Psoas muscle (tissue), 8 donors: ENCODE measurements around the gene LCN9. TPM values are rescaled to one million over a fixed set of nuclear protein-coding genes. Genes with fewer than 3 reads are reported as not detected.

Experiments used
- ATAC-seq, 4 donors: fragments of 200-7000 bp; cut with Tn5 transposase; one replicate each; pipeline ENCODE4 v1.9.1; 2020; ENCODE audit warnings: moderate library complexity in 3 of 4, mild to moderate bottlenecking in 2 of 4
- DNase-seq, 2 donors: peaks; one replicate each; pipeline ENCODE4 v3.0.0-alpha.2; 2020
- H3K27ac ChIP-seq: fragments of 200-600 bp; one replicate; pipeline ENCODE4 v1.8.0; 2022
- H3K27me3 ChIP-seq, 3 donors: fragments of 200-600 bp in 1 of 3; one replicate each; pipeline versions ENCODE4 v1.6.1 to v1.8.0; 2013 to 2022; ENCODE audit warnings: low read length in 2 of 3, mild to moderate bottlenecking in 2 of 3, moderate library complexity in 1 of 3; ENCODE audit not compliant: insufficient read depth in 3 of 3
- H3K36me3 ChIP-seq, 2 donors: fragments of 200-600 bp in 1 of 2; one replicate each; pipeline versions ENCODE4 v1.6.1 to v1.8.0; 2013 to 2022; ENCODE audit warnings: low read depth in 1 of 2, mild to moderate bottlenecking in 1 of 2, moderate library complexity in 1 of 2; ENCODE audit not compliant: insufficient read depth in 1 of 2
- H3K4me1 ChIP-seq: fragments of 200-600 bp; one replicate; pipeline ENCODE4 v1.8.0; 2022
- H3K4me3 ChIP-seq: fragments of 200-600 bp; one replicate; pipeline ENCODE4 v1.8.0; 2022; ENCODE audit warnings: mild to moderate bottlenecking
- H3K9me3 ChIP-seq: fragments of 200-600 bp; one replicate; pipeline ENCODE4 v1.8.0; 2022
- WGBS, 3 donors: extraction: QIAGEN DNeasy Blood & Tissue Kit; methylation state at CpG; one replicate each; pipeline versions ENCODE4 v1.1.6 to v1.1.7; 2013; 5-methylcytosine and 5-hydroxymethylcytosine counted together
- intact Hi-C, 2 donors: fragments of 100-400 bp; cut with DNase I; formaldehyde crosslinking; loops; one replicate each; pipeline versions ENCODE4 v1.11.0 to v1.14.2; 2022
- polyA plus RNA-seq, 3 donors: library from polyadenylated mRNA; stranded (reverse); fragments of 200-250 nt; gene quantifications; one replicate each; pipeline ENCODE4 v1.2.3, GENCODE V29; 2013
- total RNA-seq, 4 donors: library from RNA; stranded (reverse); fragmentation: NEBNext Ultra II Directional in 2 of 4; extraction: Animal tissue kit (Norgen Biotek cat#: 25700) in 2 of 4; gene quantifications; one replicate each; pipeline versions ENCODE4 v1.2.1 to v1.2.4, GENCODE V29; 2021 to 2023
- TF ChIP-seq, protein P1 (sequence below): fragments of 200-600 bp; IDR thresholded peaks from one replicate; pipeline ENCODE4 v1.8.0; 2022; ENCODE audit warnings: antibody characterized with exemption
- donor health status: healthy with polysubstance abuse.
- donor health status: DM: no; HTN: no; CAD: no; lungs with moderate emphysema.
- donor health status: Bipolar disorder and iron deficiency.
- donor health status: healthy.
- donor health status: DM: yes; HTN: yes; CAD: no.
- donor health status: DM: no; HTN: no; CAD: no.
- donor health status: DM: no; HTN: no; CAD: no.
- donor health status: DM: yes; HTN: yes; CAD: no.

Gene LCN9
- total and polyA plus RNA-seq, 7 donors = not detected

- TF ChIP-seq, protein P1, sequence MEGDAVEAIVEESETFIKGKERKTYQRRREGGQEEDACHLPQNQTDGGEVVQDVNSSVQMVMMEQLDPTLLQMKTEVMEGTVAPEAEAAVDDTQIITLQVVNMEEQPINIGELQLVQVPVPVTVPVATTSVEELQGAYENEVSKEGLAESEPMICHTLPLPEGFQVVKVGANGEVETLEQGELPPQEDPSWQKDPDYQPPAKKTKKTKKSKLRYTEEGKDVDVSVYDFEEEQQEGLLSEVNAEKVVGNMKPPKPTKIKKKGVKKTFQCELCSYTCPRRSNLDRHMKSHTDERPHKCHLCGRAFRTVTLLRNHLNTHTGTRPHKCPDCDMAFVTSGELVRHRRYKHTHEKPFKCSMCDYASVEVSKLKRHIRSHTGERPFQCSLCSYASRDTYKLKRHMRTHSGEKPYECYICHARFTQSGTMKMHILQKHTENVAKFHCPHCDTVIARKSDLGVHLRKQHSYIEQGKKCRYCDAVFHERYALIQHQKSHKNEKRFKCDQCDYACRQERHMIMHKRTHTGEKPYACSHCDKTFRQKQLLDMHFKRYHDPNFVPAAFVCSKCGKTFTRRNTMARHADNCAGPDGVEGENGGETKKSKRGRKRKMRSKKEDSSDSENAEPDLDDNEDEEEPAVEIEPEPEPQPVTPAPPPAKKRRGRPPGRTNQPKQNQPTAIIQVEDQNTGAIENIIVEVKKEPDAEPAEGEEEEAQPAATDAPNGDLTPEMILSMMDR = peak; percentile 93
- 12 to 17% (median 14%) methylated on average over 49 to 66 of the region's 66 CpGs for WGBS, 3 donors
- H3K36me3 ChIP-seq = no peaks in the 10 kb centered on the region
- no peak within 1 kb of the TSS for H3K27ac ChIP-seq
- peak; percentile 51 to 70 for DNase-seq
- peaks cover 0 to 11% (median 5%) of the 10 kb centered on the region in 3 donors for H3K27me3 ChIP-seq
- H3K4me1 ChIP-seq = peaks cover 6% of the 10 kb centered on the region
- intact Hi-C loops = loop anchor here in 1 of 2 donors (5.0 to 10.0 kb wide), 2 partner anchors 263 to 420 kb away; partner anchors contain the start of gene UBAC1
- peak; percentile 62 to 87 (median 76) for ATAC-seq
- no peaks in the 10 kb centered on the region for H3K9me3 ChIP-seq
- peak within 1 kb of the TSS; percentile 50 for H3K4me3 ChIP-seq
Observed at GRCh38 chr9:135701959-135702721, 39.0 kb downstream of the LCN9 start, which contains the start of gene KCNT1. Gene KCNT1 (plus strand): TSS chr9:135702185. CDS start chr9:135702259, 74 bp downstream.

DNA sequence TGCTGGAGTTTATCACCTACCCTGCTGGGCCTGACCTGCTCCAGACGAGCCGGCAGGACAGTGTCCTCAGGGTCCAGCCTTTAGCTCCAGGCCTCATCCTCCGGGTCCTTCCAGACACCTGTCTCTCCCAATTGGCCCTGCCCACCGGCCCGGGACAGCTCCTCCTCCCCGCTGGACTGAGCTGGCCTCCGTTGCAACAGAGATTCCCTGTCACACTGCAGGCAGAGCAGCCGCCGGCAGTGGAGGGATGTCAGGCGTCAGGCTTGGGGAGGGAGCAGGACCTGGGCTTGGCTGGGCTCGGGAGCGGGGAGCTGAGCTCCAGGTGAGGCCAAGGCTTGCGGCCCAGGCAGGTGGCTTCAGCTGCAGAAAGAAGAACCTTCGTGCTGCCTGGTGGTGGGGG lies 40.6 kb downstream of the LCN9 start:
- peaks cover 6% of the 10 kb centered on the region for H3K4me1 ChIP-seq
- H3K27me3 ChIP-seq = peaks cover 0 to 16% (median 4%) of the 10 kb centered on the region in 3 donors
- DNase-seq (no peak), ATAC-seq (no peak)
- no peaks in the 10 kb centered on the region for H3K36me3 ChIP-seq
- H3K9me3 ChIP-seq = no peaks in the 10 kb centered on the region
- H3K27ac ChIP-seq = no peak overlapping the region
- TF ChIP-seq, protein P1 = no peak
- WGBS, 3 donors = 42 to 47% (median 44%) methylated on average over 14 of the region's 14 CpGs
- no peak overlapping the region for H3K4me3 ChIP-seq
- intact Hi-C loops = loop anchor here in 1 of 2 donors (5.0 to 10.0 kb wide), 2 partner anchors 261 to 419 kb away; partner anchors contain the start of gene UBAC1

GRCh38 chr9:135704483-135704882 lies 41.4 kb downstream of the LCN9 start:
- H3K9me3 ChIP-seq = no peaks in the 10 kb centered on the region
- WGBS, 3 donors = 47 to 53% (median 47%) methylated on average over 5 of the region's 5 CpGs
- TF ChIP-seq, protein P1 = no peak
- peaks cover 0 to 16% (median 4%) of the 10 kb centered on the region in 3 donors for H3K27me3 ChIP-seq
- no peak overlapping the region for H3K4me3 ChIP-seq
- H3K27ac ChIP-seq = no peak overlapping the region
- no peaks in the 10 kb centered on the region for H3K36me3 ChIP-seq
- H3K4me1 ChIP-seq = peaks cover 6% of the 10 kb centered on the region
- intact Hi-C loops = loop anchor here in 1 of 2 donors (5.0 to 10.0 kb wide), 2 partner anchors 260 to 418 kb away; partner anchors contain the start of gene UBAC1
- peak; percentile 18 to 50 (median 30) for ATAC-seq
- no peak for DNase-seq

- no peak overlapping the region for H3K27ac ChIP-seq
- WGBS, 3 donors = 37 to 45% (median 42%) methylated on average over 14 of the region's 14 CpGs
- intact Hi-C loops = loop anchor here in 1 of 2 donors (10.0 kb wide), 1 partner anchor 259 kb away; the partner anchor contains the start of gene UBAC1
Observed at GRCh38 chr9:135705376-135705775, 42.3 kb downstream of the LCN9 start.

More at GRCh38 chr9:135705376-135705775, 42.3 kb downstream of the LCN9 start:
- no peak overlapping the region for H3K4me3 ChIP-seq
- no peaks in the 10 kb centered on the region for H3K9me3 ChIP-seq
- TF ChIP-seq, protein P1 = no peak
- no peak for ATAC-seq
- DNase-seq = no peak
- no peaks in the 10 kb centered on the region for H3K36me3 ChIP-seq
- peaks cover 0 to 16% (median 4%) of the 10 kb centered on the region in 3 donors for H3K27me3 ChIP-seq
- H3K4me1 ChIP-seq = peaks cover 6% of the 10 kb centered on the region
